WTC11 (cell line): ENCODE data around the gene TNFRSF11A.

ENCODE experiments used
- AFF4 ChIP-seq: sonication (generic); formaldehyde crosslinking; IDR thresholded peaks from 2 replicates; pipeline ENCODE4 v1.8.1; 2023; ENCODE audit warnings: mild to moderate bottlenecking, missing genetic modification reagents, borderline replicate concordance
- MLX ChIP-seq: sonication (generic); formaldehyde crosslinking; IDR thresholded peaks from 2 replicates; pipeline ENCODE4 v1.8.1; 2023; ENCODE audit warnings: mild to moderate bottlenecking, missing genetic modification reagents, moderate library complexity
- NFE2L1 ChIP-seq: sonication (generic); formaldehyde crosslinking; IDR thresholded peaks from 2 replicates; pipeline ENCODE4 v1.8.1; 2023; ENCODE audit warnings: missing genetic modification reagents
- TF ChIP-seq, protein P1 (sequence below): fragments of 200-600 bp; IDR thresholded peaks from 2 replicates; pipeline ENCODE4 v1.8.0; 2022; ENCODE audit warnings: antibody characterized with exemption

DNA sequence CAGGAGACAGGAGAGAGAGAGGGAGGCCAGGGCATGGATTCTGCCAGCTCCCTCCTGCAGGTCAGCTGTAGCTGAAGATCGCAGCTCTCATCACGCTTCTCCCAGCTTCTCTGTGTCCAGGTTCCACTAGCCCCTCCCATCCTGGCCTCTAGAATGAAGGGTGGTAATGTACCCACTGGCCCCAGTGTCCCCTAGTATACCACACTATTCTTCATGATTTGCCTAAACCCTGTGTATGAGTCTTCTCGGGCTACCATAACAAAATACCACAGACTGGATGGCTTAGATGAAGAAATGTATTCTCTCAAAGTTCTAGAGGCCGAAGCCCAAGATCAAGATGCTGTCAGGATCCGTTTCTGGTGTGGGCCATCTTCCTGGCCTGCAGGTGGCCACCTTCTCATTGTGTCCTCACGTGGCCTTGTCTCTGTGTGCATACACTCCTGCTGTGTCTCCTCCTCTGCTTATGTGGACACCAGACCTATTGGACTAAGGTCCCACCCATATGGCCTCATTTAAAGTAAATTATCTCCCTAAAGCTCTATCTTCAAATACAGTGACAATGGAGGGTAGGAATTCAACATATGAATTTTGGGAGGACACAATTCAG is 77.3 kb downstream of the TNFRSF11A start:
- no peak for TF ChIP-seq AFF4 (CRISPR knock-in tag)
- TF ChIP-seq MLX (CRISPR knock-in tag): no peak
- TF ChIP-seq, protein P1, sequence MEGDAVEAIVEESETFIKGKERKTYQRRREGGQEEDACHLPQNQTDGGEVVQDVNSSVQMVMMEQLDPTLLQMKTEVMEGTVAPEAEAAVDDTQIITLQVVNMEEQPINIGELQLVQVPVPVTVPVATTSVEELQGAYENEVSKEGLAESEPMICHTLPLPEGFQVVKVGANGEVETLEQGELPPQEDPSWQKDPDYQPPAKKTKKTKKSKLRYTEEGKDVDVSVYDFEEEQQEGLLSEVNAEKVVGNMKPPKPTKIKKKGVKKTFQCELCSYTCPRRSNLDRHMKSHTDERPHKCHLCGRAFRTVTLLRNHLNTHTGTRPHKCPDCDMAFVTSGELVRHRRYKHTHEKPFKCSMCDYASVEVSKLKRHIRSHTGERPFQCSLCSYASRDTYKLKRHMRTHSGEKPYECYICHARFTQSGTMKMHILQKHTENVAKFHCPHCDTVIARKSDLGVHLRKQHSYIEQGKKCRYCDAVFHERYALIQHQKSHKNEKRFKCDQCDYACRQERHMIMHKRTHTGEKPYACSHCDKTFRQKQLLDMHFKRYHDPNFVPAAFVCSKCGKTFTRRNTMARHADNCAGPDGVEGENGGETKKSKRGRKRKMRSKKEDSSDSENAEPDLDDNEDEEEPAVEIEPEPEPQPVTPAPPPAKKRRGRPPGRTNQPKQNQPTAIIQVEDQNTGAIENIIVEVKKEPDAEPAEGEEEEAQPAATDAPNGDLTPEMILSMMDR: no peak
- TF ChIP-seq NFE2L1 (CRISPR knock-in tag): no peak
